Gastroesophageal sphincter (tissue), 3 donors: ENCODE results near the gene PPP1R37.

Source experiments
- EP300 ChIP-seq: sonication (generic); formaldehyde crosslinking; IDR thresholded peaks from one replicate; pipeline ENCODE4 v1.6.1; 2017; ENCODE audit warnings: antibody characterized with exemption, mild to moderate bottlenecking
- POLR2A ChIP-seq, 2 donors: fragments of 450-650 bp; IDR thresholded peaks; one replicate each; pipeline ENCODE4 v1.6.1; 2017; ENCODE audit warnings: antibody characterized with exemption in 2 of 2, mild to moderate bottlenecking in 2 of 2, moderate library complexity in 1 of 2
- POLR2AphosphoS5 ChIP-seq: sonication (generic); formaldehyde crosslinking; IDR thresholded peaks from one replicate; pipeline ENCODE4 v1.6.1; 2017; ENCODE audit warnings: antibody characterized with exemption
- TF ChIP-seq, protein P1 (sequence below), 4 experiments: fragments of 200-600 bp in 2 of 4; fragments of 450-650 bp in 2 of 4; sonication (generic) in 1 of 4; IDR thresholded peaks; one replicate each; pipeline ENCODE4 v1.5.1; 2017 to 2019; ENCODE audit warnings: antibody characterized with exemption in 4 of 4, mild to moderate bottlenecking in 2 of 4, moderate library complexity in 2 of 4

DNA sequence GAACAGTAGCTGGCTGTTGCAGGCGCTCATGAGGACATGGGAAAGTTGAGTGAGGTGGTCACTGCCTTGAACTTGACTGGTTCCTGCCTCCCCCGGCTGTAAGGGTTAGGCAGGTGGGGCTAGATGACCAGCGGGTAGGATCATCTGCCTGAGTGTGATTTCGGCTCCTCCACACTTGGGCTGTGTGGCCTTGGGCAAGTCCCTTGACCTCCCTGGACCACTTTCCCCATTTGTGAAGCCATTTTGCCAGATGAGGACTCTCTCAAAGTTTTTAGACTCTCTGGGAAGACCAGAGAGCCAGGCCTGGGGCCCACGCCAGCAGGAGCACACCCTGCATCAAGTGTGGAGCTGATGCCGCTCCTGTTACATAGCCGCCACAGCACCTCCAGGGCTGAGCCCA, 9.5 kb downstream of the PPP1R37 start:
- TF ChIP-seq, protein P1, sequence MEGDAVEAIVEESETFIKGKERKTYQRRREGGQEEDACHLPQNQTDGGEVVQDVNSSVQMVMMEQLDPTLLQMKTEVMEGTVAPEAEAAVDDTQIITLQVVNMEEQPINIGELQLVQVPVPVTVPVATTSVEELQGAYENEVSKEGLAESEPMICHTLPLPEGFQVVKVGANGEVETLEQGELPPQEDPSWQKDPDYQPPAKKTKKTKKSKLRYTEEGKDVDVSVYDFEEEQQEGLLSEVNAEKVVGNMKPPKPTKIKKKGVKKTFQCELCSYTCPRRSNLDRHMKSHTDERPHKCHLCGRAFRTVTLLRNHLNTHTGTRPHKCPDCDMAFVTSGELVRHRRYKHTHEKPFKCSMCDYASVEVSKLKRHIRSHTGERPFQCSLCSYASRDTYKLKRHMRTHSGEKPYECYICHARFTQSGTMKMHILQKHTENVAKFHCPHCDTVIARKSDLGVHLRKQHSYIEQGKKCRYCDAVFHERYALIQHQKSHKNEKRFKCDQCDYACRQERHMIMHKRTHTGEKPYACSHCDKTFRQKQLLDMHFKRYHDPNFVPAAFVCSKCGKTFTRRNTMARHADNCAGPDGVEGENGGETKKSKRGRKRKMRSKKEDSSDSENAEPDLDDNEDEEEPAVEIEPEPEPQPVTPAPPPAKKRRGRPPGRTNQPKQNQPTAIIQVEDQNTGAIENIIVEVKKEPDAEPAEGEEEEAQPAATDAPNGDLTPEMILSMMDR (IDR thresholded peaks at IDR 0.05), result no peak
- no peak for TF ChIP-seq POLR2A (IDR thresholded peaks at IDR 0.05)
- TF ChIP-seq POLR2AphosphoS5, result no peak
- no peak for TF ChIP-seq EP300
